Skeletal muscle satellite cell (primary cell): ENCODE measurements around the gene CASP3.
"Not testable (repeated sequence)": the region's sequence is repeated elsewhere in the genome, so short reads cannot be mapped to it uniquely, and the experiment has no call there.

Source experiments
- H3K27me3 ChIP-seq: 2 replicates; pipeline ENCODE4 v1.7.0; 2013; ENCODE audit warnings: low read length; ENCODE audit not compliant: control insufficient read depth, insufficient read depth
- H3K36me3 ChIP-seq: 2 replicates; pipeline ENCODE4 v1.7.0; 2013; ENCODE audit warnings: mild to moderate bottlenecking, control low read depth, low read length; ENCODE audit not compliant: insufficient read depth
- H3K4me1 ChIP-seq: 2 replicates; pipeline ENCODE4 v1.7.0; 2013; ENCODE audit warnings: low read length; ENCODE audit not compliant: control insufficient read depth, insufficient read depth
- H3K4me2 ChIP-seq: 2 replicates; pipeline ENCODE4 v1.7.0; 2013; ENCODE audit warnings: mild to moderate bottlenecking, low read length
- H3K4me3 ChIP-seq: 2 replicates; pipeline ENCODE4 v1.7.0; 2013; ENCODE audit warnings: low read length
- H3K9ac ChIP-seq: 2 replicates; pipeline ENCODE4 v1.7.0; 2013; ENCODE audit warnings: mild to moderate bottlenecking, low read depth, low read length, moderate library complexity
- H3K9me3 ChIP-seq: replicated peaks from 2 replicates; pipeline ENCODE4 v1.7.0; 2013; ENCODE audit warnings: mild to moderate bottlenecking, control low read depth, low read length

Gene CASP3

DNA sequence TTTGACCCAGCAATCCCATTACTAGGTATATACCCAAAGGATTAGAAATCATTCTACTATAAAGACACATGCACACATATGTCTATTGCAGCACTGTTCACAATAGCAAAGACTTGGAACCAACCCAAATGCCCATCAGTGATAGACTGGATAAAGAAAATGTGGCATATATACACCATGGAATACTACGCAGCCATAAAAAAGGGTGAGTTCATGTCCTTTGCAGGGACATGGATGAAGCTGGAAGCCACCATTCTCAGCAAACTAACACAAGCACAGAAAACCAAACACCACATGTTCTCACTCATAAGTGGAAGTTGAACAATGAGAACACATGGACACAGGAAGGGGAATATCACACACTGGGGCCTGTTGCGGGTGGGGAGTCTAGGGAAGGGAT is 41.8 kb downstream of the CASP3 start:
- not testable (repeated sequence) for H3K4me3 ChIP-seq, H3K9me3 ChIP-seq, H3K4me2 ChIP-seq, H3K36me3 ChIP-seq, H3K4me1 ChIP-seq, H3K27me3 ChIP-seq, H3K9ac ChIP-seq

GRCh38 chr4:184602857-184603256 is 46.4 kb downstream of the CASP3 start:
- H3K4me3 ChIP-seq, H3K9me3 ChIP-seq, H3K27me3 ChIP-seq, H3K36me3 ChIP-seq, H3K4me2 ChIP-seq, H3K9ac ChIP-seq: not testable (repeated sequence)
- peaks cover 15% of the 10 kb centered on the region for H3K4me1 ChIP-seq

DNA sequence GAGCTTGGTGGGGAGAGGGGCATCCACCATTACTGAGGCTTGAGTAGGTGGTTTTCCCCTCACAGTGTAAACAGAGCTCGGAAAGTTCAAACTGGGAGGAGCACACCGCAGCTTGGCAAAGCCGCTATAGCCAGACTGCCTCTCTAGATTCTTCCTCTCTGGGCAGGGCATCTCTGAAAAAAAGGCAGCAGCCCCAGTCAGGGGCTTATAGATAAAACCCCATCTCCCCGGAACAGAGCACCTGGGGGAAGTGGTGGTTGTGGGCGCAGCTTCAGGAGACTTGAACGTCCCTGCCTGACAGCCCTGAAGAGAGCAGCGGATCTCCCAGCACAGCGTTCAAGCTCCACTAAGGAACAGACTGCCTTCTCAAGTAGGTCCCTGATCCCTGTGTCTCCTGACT is 48.3 kb downstream of the CASP3 start:
- not testable (repeated sequence) for H3K27me3 ChIP-seq, H3K4me2 ChIP-seq, H3K9me3 ChIP-seq, H3K4me3 ChIP-seq, H3K9ac ChIP-seq, H3K36me3 ChIP-seq
- peaks cover 15% of the 10 kb centered on the region for H3K4me1 ChIP-seq

DNA sequence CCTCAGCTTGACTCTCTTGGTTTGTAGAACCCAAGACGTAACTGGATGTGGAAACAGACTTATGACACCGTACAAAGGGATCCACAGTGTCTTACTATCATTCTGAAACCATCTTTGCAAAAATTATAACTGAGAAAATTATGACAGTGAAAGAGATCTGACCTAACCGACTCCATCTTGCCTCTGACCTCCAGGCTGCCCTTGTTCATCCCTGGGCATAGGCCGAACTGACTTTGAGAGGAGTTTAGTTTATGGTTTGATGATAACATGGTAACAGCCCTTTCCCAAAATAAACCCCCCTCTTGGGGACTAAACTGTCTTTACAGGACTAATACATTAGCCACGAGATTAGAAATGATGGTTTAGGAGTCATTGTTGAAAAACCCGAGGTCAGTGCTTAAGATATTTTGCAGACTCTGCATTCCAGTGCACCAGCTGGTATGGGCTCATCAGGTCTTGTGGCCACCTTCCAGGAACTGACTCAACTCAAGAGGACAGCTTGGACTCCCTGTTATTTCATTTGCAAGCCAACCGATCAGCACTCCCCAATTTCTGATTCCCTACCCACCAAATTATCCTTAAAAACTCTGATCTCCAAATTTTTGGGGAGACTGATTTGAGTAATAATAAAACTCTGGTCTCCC is 49.6 kb downstream of the CASP3 start:
- Histone ChIP-seq H3K27me3 (no peaks in the 10 kb centered on the region), H3K4me2 (peak overlapping the region; percentile 12), H3K9me3 (no peaks in the 10 kb centered on the region), H3K4me3 (no peak overlapping the region), H3K9ac (no peak overlapping the region), H3K36me3 (no peaks in the 10 kb centered on the region), H3K4me1 (peaks cover 15% of the 10 kb centered on the region)

GRCh38 chr4:184598753-184599491 is 50.3 kb downstream of the CASP3 start:
- Histone ChIP-seq H3K4me3 (no peak overlapping the region), H3K9me3 (no peaks in the 10 kb centered on the region), H3K9ac (no peak overlapping the region), H3K4me2 (peak overlapping the region; percentile 12), H3K27me3 (no peaks in the 10 kb centered on the region), H3K4me1 (peaks cover 15% of the 10 kb centered on the region), H3K36me3 (no peaks in the 10 kb centered on the region)

DNA sequence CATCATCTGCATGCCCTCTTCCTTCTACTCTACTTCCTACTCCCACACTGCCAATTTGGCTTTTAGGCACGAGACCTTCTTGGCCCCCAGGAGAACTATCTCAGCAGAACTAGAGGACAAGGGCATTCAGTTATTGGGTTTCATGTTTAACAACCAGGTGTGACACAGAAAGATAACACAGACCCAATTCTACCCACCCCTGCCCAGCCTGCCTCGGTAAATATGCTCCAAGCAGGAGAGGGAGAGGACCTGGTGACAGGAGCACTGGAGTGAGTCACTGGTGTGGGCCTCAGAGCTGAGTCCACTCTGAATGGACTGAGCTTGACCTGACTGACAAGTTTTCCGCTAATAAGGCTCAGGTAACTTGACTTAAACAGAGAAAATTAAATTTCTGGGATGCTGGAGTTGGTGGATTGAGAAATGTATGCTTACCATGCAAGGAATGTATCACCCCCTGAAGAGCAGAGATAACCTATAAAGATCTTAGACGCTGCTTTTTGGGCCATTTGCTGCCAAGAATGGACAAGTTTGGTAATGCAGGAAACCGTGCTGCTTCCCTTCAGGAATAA is 52.5 kb downstream of the CASP3 start:
- H3K9me3 ChIP-seq: no peaks in the 10 kb centered on the region
- H3K27me3 ChIP-seq: no peaks in the 10 kb centered on the region
- H3K9ac ChIP-seq: no peak overlapping the region
- no peak overlapping the region for H3K4me2 ChIP-seq
- H3K4me3 ChIP-seq: no peak overlapping the region
- H3K4me1 ChIP-seq: peaks cover 15% of the 10 kb centered on the region
- H3K36me3 ChIP-seq: no peaks in the 10 kb centered on the region

DNA sequence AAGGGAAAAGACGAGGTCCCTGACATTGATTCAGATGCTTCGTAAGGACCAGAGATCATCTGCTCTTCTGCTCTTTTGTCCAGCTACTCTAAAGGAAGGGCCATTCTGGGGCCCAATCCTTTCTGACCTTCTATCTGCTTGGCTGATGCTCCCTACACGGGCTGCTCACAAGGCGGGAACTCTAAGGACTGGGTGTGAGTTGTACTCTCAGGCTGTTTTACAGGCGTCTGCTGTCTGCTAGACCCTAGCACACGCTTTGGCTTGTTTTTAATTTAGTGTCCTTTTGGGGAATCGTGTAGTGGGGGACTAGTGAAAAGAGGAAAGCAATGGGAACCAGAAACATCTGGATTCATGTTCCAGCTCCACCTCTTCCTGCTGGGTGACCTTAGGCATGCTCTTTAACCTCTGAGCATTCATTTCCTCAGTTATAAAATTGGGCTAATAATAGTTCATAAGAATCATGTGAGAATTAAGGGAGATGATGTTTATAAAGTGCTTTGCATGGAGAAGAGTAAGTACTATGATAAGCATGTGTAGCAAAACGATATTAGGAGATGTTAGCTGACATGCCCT is 53.1 kb downstream of the CASP3 start:
- no peaks in the 10 kb centered on the region for H3K9me3 ChIP-seq

GRCh38 chr4:184595430-184595829 is 53.8 kb downstream of the CASP3 start:
- no peak overlapping the region for H3K9ac ChIP-seq
- H3K4me3 ChIP-seq: no peak overlapping the region
- H3K9me3 ChIP-seq: no peaks in the 10 kb centered on the region
- H3K36me3 ChIP-seq: no peaks in the 10 kb centered on the region
- H3K27me3 ChIP-seq: peaks cover 3% of the 10 kb centered on the region
- no peak overlapping the region for H3K4me2 ChIP-seq
- peaks cover 15% of the 10 kb centered on the region for H3K4me1 ChIP-seq

More for the DNA sequence above, 53.1 kb downstream of the CASP3 start:
- Histone ChIP-seq H3K27me3 (no peaks in the 10 kb centered on the region), H3K4me2 (no peak overlapping the region), H3K4me1 (peaks cover 15% of the 10 kb centered on the region), H3K9ac (no peak overlapping the region), H3K36me3 (no peaks in the 10 kb centered on the region), H3K4me3 (no peak overlapping the region)

- Histone ChIP-seq H3K4me3 (no peak overlapping the region), H3K9me3 (no peaks in the 10 kb centered on the region), H3K36me3 (no peaks in the 10 kb centered on the region), H3K9ac (no peak overlapping the region), H3K4me1 (no peaks in the 10 kb centered on the region), H3K27me3 (peaks cover 11% of the 10 kb centered on the region), H3K4me2 (no peak overlapping the region)
Observed at GRCh38 chr4:184593461-184593860, 55.8 kb downstream of the CASP3 start.

DNA sequence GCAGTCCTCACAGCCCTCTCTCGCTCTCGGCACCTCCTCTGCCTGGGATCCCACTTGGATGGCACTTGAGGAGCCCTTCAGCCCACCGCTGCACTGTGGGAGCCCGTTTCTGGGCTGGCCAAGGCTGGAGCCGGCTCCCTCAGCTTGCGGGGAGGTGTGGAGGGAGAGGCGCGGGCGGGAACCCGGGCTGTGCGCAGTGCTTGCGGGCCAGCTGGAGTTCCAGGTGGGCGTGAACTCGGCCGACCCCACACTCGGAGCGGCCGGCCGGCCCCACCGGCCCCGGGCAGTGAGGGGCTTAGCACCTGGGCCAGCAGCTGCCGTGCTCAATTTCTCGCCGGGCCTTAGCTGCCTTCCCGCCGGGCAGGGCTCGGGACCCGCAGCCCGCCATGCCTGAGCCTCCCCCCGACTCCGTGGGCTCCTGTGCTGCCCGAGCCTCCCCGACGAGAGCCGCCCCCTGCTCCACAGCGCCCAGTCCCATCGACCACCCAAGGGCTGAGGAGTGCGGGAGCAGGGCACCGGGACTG is 57.4 kb downstream of the CASP3 start:
- H3K27me3 ChIP-seq: peaks cover 12% of the 10 kb centered on the region
- not testable (repeated sequence) for H3K4me2 ChIP-seq, H3K4me1 ChIP-seq, H3K36me3 ChIP-seq, H3K9ac ChIP-seq, H3K4me3 ChIP-seq, H3K9me3 ChIP-seq

GRCh38 chr4:184591070-184591677 is 58.1 kb downstream of the CASP3 start:
- H3K4me2 ChIP-seq: no peak overlapping the region
- no peak overlapping the region for H3K4me3 ChIP-seq
- no peaks in the 10 kb centered on the region for H3K4me1 ChIP-seq
- H3K9ac ChIP-seq: no peak overlapping the region
- no peaks in the 10 kb centered on the region for H3K36me3 ChIP-seq
- no peaks in the 10 kb centered on the region for H3K9me3 ChIP-seq
- peaks cover 12% of the 10 kb centered on the region for H3K27me3 ChIP-seq
